AG04450 (cell line): ENCODE data around the gene TFG. TPM values are rescaled to one million over a fixed set of nuclear protein-coding genes. Genes with fewer than 3 reads are reported as not detected.

Source experiments
- CTCF ChIA-PET: fragments of 300-600, 350-600 bp; formaldehyde crosslinking; extraction: SDS; loops from one replicate; lab custom pipeline; 2022; ENCODE audit warnings: antibody characterized with exemption, inconsistent platforms; lab: Charles Lee
- POLR2A ChIA-PET: fragments of 350-600 bp; formaldehyde crosslinking; extraction: SDS; loops from one replicate; lab custom pipeline; 2021; ENCODE audit warnings: antibody characterized with exemption, inconsistent platforms; lab: Yijun Ruan, JAX
- DNase-seq: peaks from one replicate; pipeline ENCODE4 v3.0.0-alpha.2; 2011; ENCODE audit warnings: low read depth, low spot score
- H3K27ac ChIP-seq: one replicate; pipeline ENCODE4 v1.5.1; 2012; ENCODE audit warnings: low read depth, low read length, control low read depth
- H3K27me3 ChIP-seq: one replicate; pipeline ENCODE4 v1.6.0; 2012; ENCODE audit warnings: low read length; ENCODE audit not compliant: control insufficient read depth, insufficient read depth
- H3K4me3 ChIP-seq: 2 replicates; pipeline ENCODE4 v1.5.1; 2011; ENCODE audit warnings: mild to moderate bottlenecking, low read depth, low read length, control low read depth
- H3K9me3 ChIP-seq: 2 replicates; pipeline ENCODE4 v1.5.1; 2012; ENCODE audit warnings: low read length; ENCODE audit not compliant: control insufficient read depth, insufficient read depth
- polyA plus RNA-seq: library from polyadenylated mRNA; depleted of rRNA; stranded (reverse); fragments of >200 nt; gene quantifications from 2 replicates; pipeline ENCODE4 v1.2.3, GENCODE V29; 2011
- TF ChIP-seq, protein P1 (sequence below): IDR thresholded peaks from 2 replicates; pipeline ENCODE4 v1.5.1; 2011; ENCODE audit warnings: low read depth, low read length, control low read depth, inconsistent platforms

Gene TFG
- polyA plus RNA-seq, 1 experiment: 99.8 TPM

DNA sequence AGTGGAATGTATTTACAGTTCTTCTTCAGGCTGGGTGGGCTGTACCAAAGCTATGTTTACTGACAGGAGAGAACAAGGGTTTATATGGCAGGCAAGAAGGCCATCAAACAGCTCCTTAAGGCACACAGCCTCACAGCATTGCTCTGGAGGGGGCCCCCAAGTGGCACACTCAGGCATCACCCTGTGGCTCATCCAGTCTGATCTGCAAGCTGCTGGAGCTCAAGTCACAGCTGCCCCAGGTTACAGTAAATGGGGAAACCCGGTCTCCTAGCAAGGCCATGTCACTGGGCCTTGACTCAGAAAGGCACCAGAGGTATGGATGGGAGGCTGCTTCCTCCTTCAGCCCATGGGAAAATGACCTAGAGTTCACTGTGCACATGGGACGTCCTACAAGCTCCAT is 67.5 kb downstream of the TFG start:
- POLR2A ChIA-PET: interaction anchor here (0.5 kb wide), 1 partner anchor 435 kb away, joined by 4 read pairs; no protein-coding TSS in a partner anchor
- H3K27me3 ChIP-seq: no peaks in the 10 kb centered on the region
- H3K27ac ChIP-seq: no peak overlapping the region
- TF ChIP-seq, protein P1, sequence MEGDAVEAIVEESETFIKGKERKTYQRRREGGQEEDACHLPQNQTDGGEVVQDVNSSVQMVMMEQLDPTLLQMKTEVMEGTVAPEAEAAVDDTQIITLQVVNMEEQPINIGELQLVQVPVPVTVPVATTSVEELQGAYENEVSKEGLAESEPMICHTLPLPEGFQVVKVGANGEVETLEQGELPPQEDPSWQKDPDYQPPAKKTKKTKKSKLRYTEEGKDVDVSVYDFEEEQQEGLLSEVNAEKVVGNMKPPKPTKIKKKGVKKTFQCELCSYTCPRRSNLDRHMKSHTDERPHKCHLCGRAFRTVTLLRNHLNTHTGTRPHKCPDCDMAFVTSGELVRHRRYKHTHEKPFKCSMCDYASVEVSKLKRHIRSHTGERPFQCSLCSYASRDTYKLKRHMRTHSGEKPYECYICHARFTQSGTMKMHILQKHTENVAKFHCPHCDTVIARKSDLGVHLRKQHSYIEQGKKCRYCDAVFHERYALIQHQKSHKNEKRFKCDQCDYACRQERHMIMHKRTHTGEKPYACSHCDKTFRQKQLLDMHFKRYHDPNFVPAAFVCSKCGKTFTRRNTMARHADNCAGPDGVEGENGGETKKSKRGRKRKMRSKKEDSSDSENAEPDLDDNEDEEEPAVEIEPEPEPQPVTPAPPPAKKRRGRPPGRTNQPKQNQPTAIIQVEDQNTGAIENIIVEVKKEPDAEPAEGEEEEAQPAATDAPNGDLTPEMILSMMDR: no peak
- DNase-seq: no peak
- CTCF ChIA-PET: no interaction called here
- H3K9me3 ChIP-seq: no peaks in the 10 kb centered on the region
- no peak overlapping the region for H3K4me3 ChIP-seq

DNA sequence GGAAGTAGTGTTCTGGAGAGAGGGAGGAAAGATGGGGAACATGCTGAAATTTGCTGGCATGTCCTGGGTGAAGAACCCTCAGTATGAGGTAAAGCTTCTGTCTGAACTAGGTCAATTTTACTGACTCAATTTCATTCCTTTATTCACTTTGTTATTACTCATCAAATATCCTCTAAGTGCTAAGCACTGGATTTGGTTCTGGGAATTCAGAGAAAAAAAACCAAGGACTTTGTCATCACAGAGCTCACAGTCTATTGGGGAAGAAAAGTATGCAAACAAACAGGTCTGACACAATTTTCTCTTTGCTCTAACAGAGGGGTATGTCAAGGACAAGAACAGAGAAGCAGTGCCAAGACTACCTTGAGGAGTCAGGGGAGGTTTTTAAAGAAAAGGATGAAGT is 68.0 kb downstream of the TFG start:
- Histone ChIP-seq H3K27ac (no peak overlapping the region), H3K27me3 (no peaks in the 10 kb centered on the region), H3K4me3 (no peak overlapping the region), H3K9me3 (no peaks in the 10 kb centered on the region)
- CTCF ChIA-PET: interaction anchor here (0.7 to 1.2 kb wide), 2 partner anchors 118 to 419 kb away, joined by 3 to 10 read pairs; no protein-coding TSS in a partner anchor
- TF ChIP-seq, protein P1: no peak
- POLR2A ChIA-PET: no interaction called here
- no peak for DNase-seq

DNA sequence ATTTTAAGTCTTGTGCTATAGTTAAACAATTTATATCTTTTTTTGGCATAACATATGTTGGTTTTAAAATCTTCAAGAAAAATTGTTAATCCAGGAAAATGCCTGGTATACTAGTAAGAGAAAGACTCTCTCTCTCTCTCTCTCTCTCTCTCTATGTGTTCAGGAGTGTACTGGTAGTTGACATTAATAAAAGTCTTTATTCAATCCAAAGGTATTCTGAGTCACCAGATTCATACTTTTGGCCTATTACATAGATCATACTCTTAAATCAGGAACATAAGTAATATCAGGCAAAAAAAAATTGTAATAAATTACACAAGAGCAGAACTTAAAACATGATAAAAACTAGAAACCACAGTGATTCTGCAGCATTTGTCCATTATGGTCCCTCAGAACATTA is 70.2 kb downstream of the TFG start:
- TF ChIP-seq, protein P1: no peak
- Histone ChIP-seq H3K4me3 (no peak overlapping the region), H3K27ac (no peak overlapping the region), H3K27me3 (no peaks in the 10 kb centered on the region), H3K9me3 (no peaks in the 10 kb centered on the region)
- no peak for DNase-seq
- ChIA-PET POLR2A (no interaction called here), CTCF (interaction anchor here (1.2 kb wide), 1 partner anchor 17 kb away, joined by 3 read pairs; no protein-coding TSS in a partner anchor)

DNA sequence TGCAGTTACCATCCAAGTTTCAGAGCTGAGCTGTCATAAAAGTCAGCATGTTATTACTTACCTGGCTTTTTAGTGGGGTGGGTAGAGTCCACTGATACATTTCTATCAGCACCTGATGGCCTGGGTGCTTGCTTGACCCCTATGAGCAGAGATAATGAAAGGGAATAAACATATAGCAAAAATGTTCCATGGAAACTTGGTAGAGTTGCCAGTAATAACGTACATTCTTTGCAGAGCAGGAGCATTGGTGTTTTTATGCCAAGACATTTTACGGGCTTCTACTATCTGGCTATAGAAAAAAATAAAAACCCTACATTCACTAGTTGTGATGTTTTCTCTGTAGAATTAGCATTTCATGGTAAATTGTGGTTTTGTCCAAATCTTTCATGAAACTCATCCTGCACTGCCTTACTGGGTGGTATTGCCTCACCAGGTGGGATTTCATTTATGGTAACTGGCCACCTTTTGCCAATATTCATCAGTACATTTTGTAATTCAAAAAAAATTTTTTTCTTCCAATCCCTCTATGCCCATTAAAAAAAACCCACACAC is 70.9 kb downstream of the TFG start:
- H3K27ac ChIP-seq: no peak overlapping the region
- TF ChIP-seq, protein P1: no peak
- ChIA-PET POLR2A (no interaction called here), CTCF (no interaction called here)
- no peaks in the 10 kb centered on the region for H3K9me3 ChIP-seq
- H3K4me3 ChIP-seq: no peak overlapping the region
- DNase-seq: no peak
- H3K27me3 ChIP-seq: no peaks in the 10 kb centered on the region

DNA sequence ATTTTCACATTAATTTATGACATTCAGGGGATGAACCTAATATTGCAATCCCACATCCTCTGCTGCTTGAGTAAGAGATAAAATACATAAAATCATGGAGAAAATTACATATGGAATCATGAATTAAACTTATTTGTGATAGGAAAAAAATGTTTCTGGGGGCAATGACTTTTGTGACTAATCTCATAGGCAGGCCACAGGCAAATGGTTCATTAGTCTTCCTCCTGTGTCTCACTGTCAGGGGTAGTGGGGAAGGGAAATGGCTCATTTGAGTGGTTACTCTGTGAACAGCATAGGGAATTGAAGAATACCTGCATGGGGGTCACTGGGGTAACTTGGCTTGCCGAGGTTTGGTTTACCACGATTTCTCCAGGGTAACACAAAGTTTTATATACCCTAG is 72.0 kb downstream of the TFG start:
- no peak overlapping the region for H3K27ac ChIP-seq
- DNase-seq: no peak
- ChIA-PET CTCF (no interaction called here), POLR2A (no interaction called here)
- TF ChIP-seq, protein P1: no peak
- peaks cover 3% of the 10 kb centered on the region; the same call in 1 of the 2 replicates for H3K9me3 ChIP-seq
- no peak overlapping the region for H3K4me3 ChIP-seq
- H3K27me3 ChIP-seq: no peaks in the 10 kb centered on the region
